Common myeloid progenitor, CD34-positive (primary cell): Measurements from ENCODE around the gene BTG3. TPM values are rescaled to one million over a fixed set of nuclear protein-coding genes. Genes with fewer than 3 reads are reported as not detected.

Experiments used
- CTCF ChIA-PET: fragments of 350-600 bp; sonication (Branson Sonifier 250); formaldehyde crosslinking; loops from one replicate; lab custom pipeline; 2021; ENCODE audit warnings: antibody characterized with exemption; lab: Charles Lee
- POLR2A ChIA-PET: fragments of 350-600 bp; sonication (Branson Sonifier 250); formaldehyde crosslinking; loops from one replicate; lab custom pipeline; 2021; ENCODE audit warnings: antibody characterized with exemption; lab: Charles Lee
- DNase-seq, 3 donors: peaks; one replicate each; pipeline versions ENCODE4 v3.0.0 to v3.0.0-alpha.2; 2013
- H3K27ac ChIP-seq, 2 experiments: 1 replicate in 1 of 2; 2 replicates in 1 of 2; pipeline ENCODE4 v1.7.0; 2013; ENCODE audit warnings: inconsistent platforms in 2 of 2, low read length in 2 of 2, mild to moderate bottlenecking in 2 of 2, low read depth in 1 of 2, moderate library complexity in 1 of 2; ENCODE audit not compliant: severe bottlenecking in 2 of 2, insufficient read depth in 1 of 2, poor library complexity in 1 of 2
- H3K27me3 ChIP-seq, 5 experiments: replicated peaks in 2 of 5; 1 replicate in 3 of 5; 2 replicates in 2 of 5; pipeline versions ENCODE4 v1.6.1 to v1.7.0; 2013; ENCODE audit warnings: low read length in 4 of 5, mild to moderate bottlenecking in 2 of 5, moderate library complexity in 2 of 5, inconsistent platforms in 1 of 5; ENCODE audit not compliant: insufficient read depth in 5 of 5, control insufficient read depth in 4 of 5
- H3K36me3 ChIP-seq, 4 experiments: 1 replicate in 2 of 4; 2 replicates in 2 of 4; pipeline versions ENCODE4 v1.6.1 to v1.7.0; 2013; ENCODE audit warnings: low read length in 3 of 4, control low read depth in 1 of 4, mild to moderate bottlenecking in 1 of 4; ENCODE audit not compliant: control insufficient read depth in 4 of 4, insufficient read depth in 4 of 4
- H3K4me1 ChIP-seq, 4 experiments: 1 replicate in 3 of 4; 2 replicates in 1 of 4; pipeline versions ENCODE4 v1.6.1 to v1.7.1; 2013; ENCODE audit warnings: low read length in 3 of 4, mild to moderate bottlenecking in 3 of 4, control low read depth in 1 of 4, inconsistent platforms in 1 of 4, moderate library complexity in 1 of 4; ENCODE audit not compliant: control insufficient read depth in 4 of 4, insufficient read depth in 4 of 4; ENCODE audit errors: control extremely low read depth in 1 of 4
- H3K4me3 ChIP-seq, 7 experiments: 1 replicate in 4 of 7; 2 replicates in 3 of 7; pipeline versions ENCODE4 v1.5.1 to v1.7.0; 2013; ENCODE audit warnings: mild to moderate bottlenecking in 7 of 7, low read length in 6 of 7, moderate library complexity in 6 of 7, inconsistent platforms in 2 of 7, low read depth in 2 of 7, control low read depth in 1 of 7; ENCODE audit not compliant: insufficient read depth in 4 of 7, control insufficient read depth in 1 of 7; ENCODE audit errors: extremely low read depth in 1 of 7
- H3K9me3 ChIP-seq, 5 experiments: 1 replicate in 4 of 5; 2 replicates in 1 of 5; pipeline versions ENCODE4 v1.6.1 to v1.7.1; 2013; ENCODE audit warnings: low read length in 4 of 5, mild to moderate bottlenecking in 2 of 5, inconsistent platforms in 1 of 5, low read depth in 1 of 5, moderate library complexity in 1 of 5; ENCODE audit not compliant: control insufficient read depth in 4 of 5, insufficient read depth in 2 of 5; ENCODE audit errors: control extremely low read depth in 1 of 5
- WGBS: methylation state at CpG from one replicate; pipeline ENCODE4 v1.1.5; 2013; ENCODE audit not compliant: insufficient coverage; 5-methylcytosine and 5-hydroxymethylcytosine counted together
- polyA plus RNA-seq: library from polyadenylated mRNA; unstranded; fragments of 120-200 nt; gene quantifications from one replicate; pipeline ENCODE4 v1.2.1, GENCODE V29; 2013

Gene BTG3, protein sequence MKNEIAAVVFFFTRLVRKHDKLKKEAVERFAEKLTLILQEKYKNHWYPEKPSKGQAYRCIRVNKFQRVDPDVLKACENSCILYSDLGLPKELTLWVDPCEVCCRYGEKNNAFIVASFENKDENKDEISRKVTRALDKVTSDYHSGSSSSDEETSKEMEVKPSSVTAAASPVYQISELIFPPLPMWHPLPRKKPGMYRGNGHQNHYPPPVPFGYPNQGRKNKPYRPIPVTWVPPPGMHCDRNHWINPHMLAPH
- polyA plus RNA-seq, result 97.4 TPM

DNA sequence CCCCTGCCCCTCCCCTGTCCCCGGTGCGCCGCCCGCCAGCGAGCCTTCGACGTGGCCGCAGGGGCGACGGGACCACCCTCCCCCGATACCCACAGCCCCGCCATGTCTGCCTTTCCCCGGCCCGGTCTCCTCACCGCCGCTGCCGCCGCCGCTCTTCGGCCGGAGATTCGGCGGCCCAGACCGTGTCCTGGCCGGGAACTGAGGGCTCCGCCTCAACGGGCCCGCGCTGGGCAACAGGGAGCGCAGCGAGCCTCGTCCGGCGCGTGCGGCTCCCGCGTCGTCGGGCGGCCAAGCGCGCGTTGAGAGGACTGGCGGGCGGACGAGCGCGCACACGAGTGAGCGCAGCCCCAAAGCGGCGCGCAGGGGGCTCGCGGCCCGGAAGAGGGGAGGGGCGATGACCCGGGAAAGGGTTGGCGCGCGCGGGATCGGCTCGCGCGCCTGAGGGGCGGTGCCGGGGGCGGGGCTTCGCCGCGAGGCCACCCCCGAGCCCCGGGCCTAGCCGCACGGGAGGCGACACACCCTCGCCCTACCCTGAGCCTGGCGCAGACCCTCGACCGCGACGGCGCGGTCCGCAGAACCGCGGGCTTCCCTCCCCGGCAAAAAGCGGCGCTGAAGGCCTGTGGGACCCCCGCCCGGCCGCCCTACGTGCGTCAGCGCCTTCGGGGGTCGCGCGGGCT, at the start of gene BTG3:
Gene BTG3 (minus strand): TSS at position 337 of the 677 bp plus-strand sequence. CDS start 3,757 bp downstream, outside the sequence.
- DNase-seq, result peak; percentile 70 to 81 (median 79)
- no peaks in the 10 kb centered on the region for H3K27me3 ChIP-seq
- H3K4me3 ChIP-seq, result peak within 1 kb of the TSS; percentile 63 to 95 (median 89)
- no peaks in the 10 kb centered on the region for H3K9me3 ChIP-seq
- CTCF ChIA-PET, result no interaction called here
- POLR2A ChIA-PET, result no interaction called here
- peaks cover 4 to 18% (median 13%) of the 10 kb centered on the region in 4 experiments for H3K4me1 ChIP-seq
- peak within 1 kb of the TSS; percentile 48 to 87 for H3K27ac ChIP-seq
- under 1% methylated on average over 90 of the region's 102 CpGs for WGBS
- H3K36me3 ChIP-seq, result peaks cover 0 to 12% (median 4%) of the 10 kb centered on the region in 4 experiments

GRCh38 chr21:17660862-17661261, 48.2 kb upstream of the BTG3 start:
- ChIA-PET CTCF (no interaction called here), POLR2A (no interaction called here)
- Histone ChIP-seq H3K4me3 (no peak overlapping the region), H3K9me3 (peaks cover 0 to 2% (median 0%) of the 10 kb centered on the region in 5 experiments), H3K27me3 (peaks cover 0 to 2% (median 0%) of the 10 kb centered on the region in 5 experiments), H3K36me3 (no peaks in the 10 kb centered on the region), H3K4me1 (no peaks in the 10 kb centered on the region), H3K27ac (no peak overlapping the region)
- DNase-seq, result no peak
- WGBS, result 78% methylated on average over 6 of the region's 6 CpGs

DNA sequence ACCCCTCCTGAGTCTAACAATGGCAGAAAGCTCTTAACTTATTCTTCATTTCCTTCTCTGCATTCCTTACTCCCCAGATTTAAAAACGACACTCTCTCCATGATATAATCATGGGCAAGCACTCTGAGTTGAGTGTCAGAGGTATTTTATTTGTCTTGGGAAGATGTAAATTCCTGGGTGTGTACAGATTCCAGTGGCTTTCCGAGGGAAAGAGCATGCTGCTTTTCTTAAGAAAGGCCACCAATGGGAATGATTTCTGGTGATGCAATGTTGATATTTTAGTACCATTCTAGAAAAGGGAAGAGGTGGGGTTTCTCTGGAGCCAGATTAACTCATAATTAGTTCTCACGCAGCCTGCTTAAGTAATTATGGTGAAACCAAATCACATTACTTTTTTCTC, 47.8 kb upstream of the BTG3 start:
- Histone ChIP-seq H3K27me3 (peaks cover 0 to 2% (median 0%) of the 10 kb centered on the region in 5 experiments), H3K4me3 (no peak overlapping the region), H3K4me1 (no peaks in the 10 kb centered on the region), H3K36me3 (no peaks in the 10 kb centered on the region), H3K27ac (no peak overlapping the region), H3K9me3 (peaks cover 0 to 2% (median 0%) of the 10 kb centered on the region in 5 experiments)
- DNase-seq, result no peak
- CTCF ChIA-PET, result interaction anchor here (1.5 kb wide), 1 partner anchor 264 kb away, joined by 4 read pairs; no protein-coding TSS in a partner anchor
- POLR2A ChIA-PET, result no interaction called here
- WGBS, result 78% methylated on average over 2 of the region's 3 CpGs

GRCh38 chr21:17658931-17659330, 46.2 kb upstream of the BTG3 start:
- H3K36me3 ChIP-seq, result no peaks in the 10 kb centered on the region

DNA sequence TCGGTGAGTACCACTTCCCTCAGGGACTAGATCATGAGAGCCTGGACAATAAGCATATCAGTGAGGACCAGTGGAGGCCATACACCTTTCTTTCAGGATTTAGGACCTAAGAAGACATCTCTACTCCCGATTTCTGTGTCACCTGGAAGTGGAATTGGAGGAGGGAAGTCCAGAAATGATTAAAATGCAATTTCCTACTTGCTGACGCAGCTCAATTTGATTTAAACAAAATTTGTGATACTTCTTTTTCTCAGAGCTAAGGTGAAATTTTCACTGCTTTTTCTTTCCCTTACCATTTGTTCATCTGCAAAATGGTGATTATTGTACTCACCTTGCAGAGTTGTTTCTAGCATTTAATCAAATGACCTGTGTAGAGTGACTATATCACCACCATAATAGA, 38.8 kb upstream of the BTG3 start:
- ChIA-PET POLR2A (no interaction called here), CTCF (interaction anchor here (1.5 kb wide), 1 partner anchor 30 kb away, joined by 3 read pairs; no protein-coding TSS in a partner anchor)

More at GRCh38 chr21:17658931-17659330, 46.2 kb upstream of the BTG3 start:
- no peak for DNase-seq
- no peaks in the 10 kb centered on the region for H3K4me1 ChIP-seq
- ChIA-PET CTCF (interaction anchor here (1.5 kb wide), 1 partner anchor 266 kb away, joined by 4 read pairs; no protein-coding TSS in a partner anchor), POLR2A (interaction anchor here (0.6 kb wide), 1 partner anchor 155 kb away, joined by 3 read pairs; no protein-coding TSS in a partner anchor)
- WGBS, result 84% methylated on average over 4 of the region's 6 CpGs
- no peak overlapping the region for H3K27ac ChIP-seq
- no peak overlapping the region for H3K4me3 ChIP-seq
- peaks cover 0 to 2% (median 0%) of the 10 kb centered on the region in 5 experiments for H3K27me3 ChIP-seq
- peaks cover 0 to 2% (median 0%) of the 10 kb centered on the region in 5 experiments for H3K9me3 ChIP-seq

DNA sequence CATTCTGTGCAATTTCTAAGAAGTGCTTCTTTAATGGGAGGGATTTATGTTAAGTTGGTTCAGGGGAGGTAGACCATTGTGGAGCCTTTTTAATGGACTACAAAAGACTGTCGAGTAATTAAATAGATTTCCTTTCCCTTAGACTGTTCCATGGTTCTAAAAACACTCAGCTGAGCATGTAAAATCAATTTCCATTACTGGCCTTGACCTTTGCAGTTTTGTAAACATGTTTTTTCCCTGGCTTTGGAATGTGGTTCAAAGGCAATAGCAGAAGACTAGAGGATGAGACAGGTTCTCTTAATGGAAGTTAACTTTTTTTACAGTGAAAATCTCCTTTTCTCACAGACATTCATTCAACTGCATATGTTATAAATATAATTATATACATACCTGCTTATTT, 37.6 kb upstream of the BTG3 start:
- DNase-seq, result no peak
- ChIA-PET CTCF (no interaction called here), POLR2A (no interaction called here)
- H3K27ac ChIP-seq, result no peak overlapping the region
- H3K27me3 ChIP-seq, result no peaks in the 10 kb centered on the region
- no peaks in the 10 kb centered on the region for H3K9me3 ChIP-seq
- no peak overlapping the region for H3K4me3 ChIP-seq
- H3K4me1 ChIP-seq, result peaks cover 0 to 4% (median 0%) of the 10 kb centered on the region in 4 experiments
- no peaks in the 10 kb centered on the region for H3K36me3 ChIP-seq
- no CpG with 5 or more reads among the region's 1 CpG for whole genome bisulfite sequencing

More for the DNA sequence above, 38.8 kb upstream of the BTG3 start:
- H3K27me3 ChIP-seq, result no peaks in the 10 kb centered on the region
- H3K9me3 ChIP-seq, result peaks cover 0 to 2% (median 0%) of the 10 kb centered on the region in 5 experiments
- no peaks in the 10 kb centered on the region for H3K36me3 ChIP-seq
- no peak overlapping the region for H3K4me3 ChIP-seq
- no peaks in the 10 kb centered on the region for H3K4me1 ChIP-seq
- no peak overlapping the region for H3K27ac ChIP-seq
- no peak for DNase-seq
- 94% methylated on average over 3 of the region's 3 CpGs for WGBS

DNA sequence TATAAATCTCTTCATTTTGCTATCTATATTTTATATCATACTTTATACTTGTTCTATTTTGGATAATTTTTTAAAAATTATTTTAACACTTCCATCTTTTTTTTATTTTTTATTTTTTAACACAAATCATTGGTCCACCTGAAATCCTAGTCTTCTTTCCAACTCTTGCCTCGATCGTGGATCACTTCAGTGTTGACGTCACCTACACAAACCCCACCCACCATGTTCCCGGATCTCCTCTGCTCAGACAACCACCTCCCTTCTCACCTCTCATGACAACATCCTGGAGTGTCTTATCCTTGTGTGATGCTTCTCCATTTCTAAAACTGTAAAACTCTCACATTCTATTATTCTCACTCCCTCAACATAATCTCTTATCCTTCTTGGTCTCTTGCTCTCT, 34.1 kb upstream of the BTG3 start:
- Histone ChIP-seq H3K9me3 (no peaks in the 10 kb centered on the region), H3K4me1 (peaks cover 0 to 16% (median 1%) of the 10 kb centered on the region in 4 experiments), H3K4me3 (no peak overlapping the region), H3K27ac (no peak overlapping the region), H3K36me3 (no peaks in the 10 kb centered on the region), H3K27me3 (no peaks in the 10 kb centered on the region)
- DNase-seq, result no peak
- WGBS, result 96% methylated on average over 3 of the region's 4 CpGs
- ChIA-PET CTCF (no interaction called here), POLR2A (no interaction called here)
